OCI-LY3 (cell line): ENCODE results near the gene ACSM5.
"Not testable (repeated sequence)": the region's sequence is repeated elsewhere in the genome, so short reads cannot be mapped to it uniquely, and the experiment has no call there.

Source experiments
- H2AFZ ChIP-seq: fragments of 200-600, 300-600 bp; shearing (Covaris generic); 2 replicates; pipeline ENCODE4 v1.6.0; 2014; ENCODE audit warnings: antibody characterized with exemption, low read depth, low read length
- H3K27ac ChIP-seq: fragments of 200-600, 300-600 bp; sonication (generic); 2 replicates; pipeline ENCODE4 v1.5.1; 2014; ENCODE audit warnings: mild to moderate bottlenecking, low read length, moderate library complexity, mixed read lengths
- H3K27me3 ChIP-seq: fragments of 200-600, 300-600 bp; sonication (generic); 2 replicates; pipeline ENCODE4 v1.6.1; 2014; ENCODE audit warnings: low read depth, low read length, mixed read lengths
- H3K36me3 ChIP-seq: fragments of 200-600, 300-600 bp; sonication (generic); replicated peaks from 2 replicates; pipeline ENCODE3; 2014; ENCODE audit warnings: low read depth, low read length, mixed read lengths
- H3K4me1 ChIP-seq: fragments of 300-600, 200-600 bp; sonication (generic); 2 replicates; pipeline ENCODE4 v1.6.1; 2014; ENCODE audit warnings: low read length, mixed read lengths
- H3K4me2 ChIP-seq: fragments of 200-600, 300-600 bp; sonication (generic); 2 replicates; pipeline ENCODE4 v1.6.1; 2014; ENCODE audit warnings: low read length, mixed read lengths
- H3K4me3 ChIP-seq: fragments of 300-600, 200-600 bp; sonication (generic); 2 replicates; pipeline ENCODE4 v1.5.1; 2014; ENCODE audit warnings: antibody characterized with exemption, mild to moderate bottlenecking, low read length, moderate library complexity
- H3K79me2 ChIP-seq: fragments of 300-600, 200-600 bp; shearing (Covaris generic); 2 replicates; pipeline ENCODE4 v1.6.1; 2014; ENCODE audit warnings: mild to moderate bottlenecking, low read length, mixed read lengths
- H3K9ac ChIP-seq: fragments of 300-600, 200-600 bp; shearing (Covaris generic); 2 replicates; pipeline ENCODE4 v1.6.0; 2014; ENCODE audit warnings: mild to moderate bottlenecking, low read length, moderate library complexity
- H3K9me3 ChIP-seq: fragments of 200-600, 300-600 bp; shearing (Covaris generic); 2 replicates; pipeline ENCODE4 v1.6.1; 2014; ENCODE audit warnings: low read length, mixed read lengths; ENCODE audit not compliant: insufficient read depth
- H4K20me1 ChIP-seq: fragments of 200-600, 300-600 bp; sonication (generic); 2 replicates; pipeline ENCODE4 v1.6.1; 2016; ENCODE audit warnings: low read length, mixed read lengths; ENCODE audit not compliant: insufficient read depth
- EZH2phosphoT487 ChIP-seq: fragments of 200-600 bp; shearing (Covaris generic); IDR thresholded peaks from 2 replicates; pipeline ENCODE4 v1.6.1; 2018; ENCODE audit warnings: antibody characterized with exemption, mixed run types, low read depth
- TF ChIP-seq, protein P1 (sequence below): fragments of 200-600, 300-600 bp; sonication (generic); IDR thresholded peaks from 2 replicates; pipeline ENCODE4 v1.5.1; 2014; ENCODE audit warnings: antibody characterized with exemption, low read length, low read depth

ACSM5 gene

DNA sequence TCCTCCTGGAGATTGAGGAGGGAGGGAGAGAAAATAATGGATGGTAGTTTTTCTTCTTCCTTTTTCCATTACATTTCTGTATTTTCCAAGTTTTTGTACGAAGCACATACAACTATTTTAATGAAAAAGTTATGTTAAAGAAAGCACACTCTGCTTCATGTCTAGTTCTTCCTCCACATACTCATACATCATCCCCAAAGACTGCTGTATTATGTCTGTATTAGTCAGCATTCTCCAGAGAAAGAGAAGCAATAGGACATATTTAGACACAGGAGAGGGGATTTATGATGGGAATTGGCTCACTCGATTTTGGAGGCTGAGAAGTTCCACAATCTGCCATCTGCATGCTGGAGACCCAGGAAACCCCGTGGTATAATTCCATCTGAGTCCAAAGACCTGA, 31.9 kb downstream of the ACSM5 start:
- no peak overlapping the region for H3K4me3 ChIP-seq
- no peak overlapping the region for H2AFZ ChIP-seq
- TF ChIP-seq, protein P1, sequence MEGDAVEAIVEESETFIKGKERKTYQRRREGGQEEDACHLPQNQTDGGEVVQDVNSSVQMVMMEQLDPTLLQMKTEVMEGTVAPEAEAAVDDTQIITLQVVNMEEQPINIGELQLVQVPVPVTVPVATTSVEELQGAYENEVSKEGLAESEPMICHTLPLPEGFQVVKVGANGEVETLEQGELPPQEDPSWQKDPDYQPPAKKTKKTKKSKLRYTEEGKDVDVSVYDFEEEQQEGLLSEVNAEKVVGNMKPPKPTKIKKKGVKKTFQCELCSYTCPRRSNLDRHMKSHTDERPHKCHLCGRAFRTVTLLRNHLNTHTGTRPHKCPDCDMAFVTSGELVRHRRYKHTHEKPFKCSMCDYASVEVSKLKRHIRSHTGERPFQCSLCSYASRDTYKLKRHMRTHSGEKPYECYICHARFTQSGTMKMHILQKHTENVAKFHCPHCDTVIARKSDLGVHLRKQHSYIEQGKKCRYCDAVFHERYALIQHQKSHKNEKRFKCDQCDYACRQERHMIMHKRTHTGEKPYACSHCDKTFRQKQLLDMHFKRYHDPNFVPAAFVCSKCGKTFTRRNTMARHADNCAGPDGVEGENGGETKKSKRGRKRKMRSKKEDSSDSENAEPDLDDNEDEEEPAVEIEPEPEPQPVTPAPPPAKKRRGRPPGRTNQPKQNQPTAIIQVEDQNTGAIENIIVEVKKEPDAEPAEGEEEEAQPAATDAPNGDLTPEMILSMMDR: no peak
- no peak for TF ChIP-seq EZH2phosphoT487
- no peak overlapping the region for H3K27ac ChIP-seq
- H3K36me3 ChIP-seq: no peaks in the 10 kb centered on the region
- H3K9me3 ChIP-seq: no peaks in the 10 kb centered on the region
- H3K9ac ChIP-seq: no peak overlapping the region
- no peaks in the 10 kb centered on the region for H3K4me1 ChIP-seq
- no peaks in the 10 kb centered on the region for H3K27me3 ChIP-seq
- no peak overlapping the region for H3K4me2 ChIP-seq
- no peaks in the 10 kb centered on the region for H4K20me1 ChIP-seq
- H3K79me2 ChIP-seq: no peaks in the 10 kb centered on the region

DNA sequence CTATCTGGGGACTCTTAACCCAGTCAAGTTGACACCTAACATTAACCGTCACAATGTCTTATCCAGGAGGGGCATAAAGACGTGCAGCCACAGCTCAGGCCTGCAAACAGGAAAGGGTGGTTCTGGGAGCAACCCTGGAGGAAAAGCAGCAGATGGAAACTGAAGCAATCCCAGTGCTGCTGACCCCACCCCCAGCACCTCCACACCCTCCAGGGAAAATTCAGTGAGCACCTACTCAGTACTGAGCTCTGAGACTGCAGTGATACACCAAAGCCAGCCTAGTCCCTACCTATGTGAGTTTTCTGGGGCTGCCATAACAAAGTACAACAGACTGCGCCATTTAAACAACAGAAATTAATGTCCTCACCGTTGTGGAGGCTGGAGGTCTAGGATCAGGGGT, 32.5 kb downstream of the ACSM5 start:
- H3K79me2 ChIP-seq, H3K27ac ChIP-seq, H3K27me3 ChIP-seq, H3K4me3 ChIP-seq, H3K9me3 ChIP-seq, H2AFZ ChIP-seq, H3K4me1 ChIP-seq, H3K36me3 ChIP-seq, H3K9ac ChIP-seq, H4K20me1 ChIP-seq, H3K4me2 ChIP-seq: not testable (repeated sequence)

DNA sequence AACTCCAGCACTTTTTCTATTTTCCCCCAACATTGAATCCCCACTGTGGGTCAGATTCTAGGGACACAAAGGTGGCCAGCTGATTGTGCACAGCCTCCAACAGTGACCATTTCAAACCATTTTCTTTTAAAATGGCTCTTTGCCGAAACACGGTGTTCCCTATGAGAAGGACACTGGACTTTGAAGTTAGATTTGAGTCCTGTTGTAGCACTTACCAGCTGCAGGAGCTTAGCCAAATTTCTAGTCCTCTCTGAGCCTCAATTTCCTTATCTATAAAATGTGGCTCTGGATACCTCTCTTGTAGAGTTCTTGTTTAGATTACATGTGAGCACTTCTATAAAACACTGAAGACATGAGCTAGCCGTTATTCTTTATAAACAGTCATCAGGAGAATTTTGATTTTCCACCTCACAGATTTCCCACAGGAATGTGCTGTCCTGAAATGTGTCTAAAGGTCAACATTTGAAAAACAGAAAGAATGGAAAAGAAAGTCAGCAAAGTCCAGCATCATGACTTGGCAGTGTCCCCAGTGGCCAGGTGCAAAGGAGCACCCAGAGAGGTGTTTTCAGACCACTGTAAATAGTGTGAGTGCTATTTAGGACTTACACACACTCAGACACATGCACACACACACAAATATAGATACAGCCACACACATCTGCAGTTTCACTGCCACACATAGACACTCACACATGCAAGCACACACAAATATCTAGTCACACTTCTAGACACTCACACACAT, 37.5 kb downstream of the ACSM5 start:
- H2AFZ ChIP-seq, H3K4me2 ChIP-seq, H3K27me3 ChIP-seq, H4K20me1 ChIP-seq, H3K27ac ChIP-seq, H3K4me1 ChIP-seq, H3K4me3 ChIP-seq, H3K36me3 ChIP-seq, H3K79me2 ChIP-seq, H3K9ac ChIP-seq, H3K9me3 ChIP-seq: not testable (repeated sequence)

DNA sequence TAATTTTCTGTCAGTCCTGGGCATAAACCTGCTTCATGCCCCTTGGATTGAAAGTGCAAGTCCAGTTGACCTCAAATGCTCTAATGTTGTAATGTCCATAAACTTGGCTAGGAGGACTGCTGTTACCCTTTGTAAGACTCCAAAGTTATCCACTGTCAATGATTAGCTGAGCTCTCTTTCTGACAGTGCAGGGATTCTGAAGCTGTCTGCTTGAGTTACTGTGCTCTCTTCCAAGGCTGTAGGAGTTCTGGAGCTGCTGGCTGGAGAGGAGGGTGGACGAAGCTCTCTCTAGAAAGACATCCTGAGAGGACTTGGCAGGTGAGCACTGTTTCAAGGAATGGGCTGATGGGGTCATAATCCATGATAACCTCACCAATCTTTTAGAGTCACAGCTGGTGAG, 42.0 kb downstream of the ACSM5 start, which contains the start of gene ACSM2A:
TSS of gene ACSM2A (plus strand) at position 158 of the 400 bp plus-strand sequence. CDS start 8,594 bp downstream, outside the sequence.
- H3K79me2 ChIP-seq, H3K9ac ChIP-seq, H3K4me1 ChIP-seq, H2AFZ ChIP-seq, H4K20me1 ChIP-seq, H3K9me3 ChIP-seq, H3K27ac ChIP-seq, H3K36me3 ChIP-seq, H3K4me3 ChIP-seq, H3K4me2 ChIP-seq, H3K27me3 ChIP-seq: not testable (repeated sequence)

DNA sequence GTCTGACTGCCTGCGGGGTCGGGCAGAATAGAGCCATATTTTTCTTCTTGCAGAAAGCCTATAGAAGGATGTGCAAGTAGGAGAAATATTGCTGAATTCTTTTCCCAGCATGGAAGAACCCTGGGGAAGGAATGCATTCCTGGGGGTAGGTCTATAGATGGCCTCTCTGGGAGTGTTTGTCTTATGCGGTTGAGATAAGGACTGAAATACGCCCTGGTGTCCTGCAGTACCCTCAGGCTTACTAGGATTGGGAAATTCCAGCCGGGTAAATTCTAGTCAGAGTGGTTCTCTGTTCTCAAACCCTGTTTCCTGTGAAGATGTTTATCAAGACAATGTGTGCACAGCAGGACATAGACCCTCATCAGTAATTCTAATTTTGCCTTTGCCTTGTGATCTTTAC, 44.3 kb downstream of the ACSM5 start:
- not testable (repeated sequence) for H3K9me3 ChIP-seq, H4K20me1 ChIP-seq, H3K79me2 ChIP-seq, H2AFZ ChIP-seq, H3K4me2 ChIP-seq, H3K27me3 ChIP-seq, H3K27ac ChIP-seq, H3K4me1 ChIP-seq, H3K36me3 ChIP-seq, H3K9ac ChIP-seq, H3K4me3 ChIP-seq

DNA sequence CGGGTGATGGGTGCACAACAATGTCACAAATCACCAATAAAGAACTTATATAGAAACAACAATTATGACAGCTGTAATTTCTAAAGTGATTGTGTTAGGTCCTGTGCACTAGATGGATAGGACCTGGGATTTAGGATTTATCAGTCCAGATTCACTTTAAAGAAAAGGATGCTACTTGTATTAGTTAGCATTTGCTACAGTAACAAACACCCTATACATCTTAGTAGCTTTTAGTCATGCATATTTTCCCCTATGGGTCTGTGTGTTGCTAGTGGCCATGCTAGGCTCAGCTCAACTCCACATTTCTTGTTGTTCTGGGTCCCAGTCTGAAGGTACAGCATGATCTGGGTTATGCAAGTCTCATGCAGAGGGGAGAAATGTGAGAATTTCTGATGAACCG, 49.9 kb downstream of the ACSM5 start:
- H3K9ac ChIP-seq, H3K36me3 ChIP-seq, H3K4me3 ChIP-seq, H3K4me1 ChIP-seq, H4K20me1 ChIP-seq, H3K27me3 ChIP-seq, H3K79me2 ChIP-seq, H3K9me3 ChIP-seq, H3K4me2 ChIP-seq, H2AFZ ChIP-seq, H3K27ac ChIP-seq: not testable (repeated sequence)

DNA sequence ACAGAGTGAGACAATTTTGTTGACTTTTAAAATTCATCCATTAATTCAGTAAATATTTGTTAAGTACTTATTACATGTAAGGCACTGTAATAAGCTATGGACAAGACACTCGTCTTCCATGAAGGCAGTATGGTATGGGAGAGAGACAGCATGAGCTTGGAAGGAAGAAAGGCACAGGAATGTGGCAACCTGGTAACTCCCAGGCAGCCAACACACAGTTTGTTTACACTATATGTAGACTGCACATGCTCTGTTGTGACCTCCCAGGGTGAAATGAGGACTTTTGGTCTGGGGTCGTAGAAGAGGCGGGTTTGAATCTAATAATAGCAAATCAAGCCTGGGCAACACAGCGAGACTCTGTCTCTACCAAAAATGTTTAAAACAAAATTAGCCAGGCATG, 51.0 kb downstream of the ACSM5 start:
- not testable (repeated sequence) for H3K4me2 ChIP-seq, H2AFZ ChIP-seq, H3K27me3 ChIP-seq, H3K9me3 ChIP-seq, H3K4me1 ChIP-seq, H3K79me2 ChIP-seq, H3K27ac ChIP-seq, H4K20me1 ChIP-seq, H3K9ac ChIP-seq, H3K4me3 ChIP-seq, H3K36me3 ChIP-seq

DNA sequence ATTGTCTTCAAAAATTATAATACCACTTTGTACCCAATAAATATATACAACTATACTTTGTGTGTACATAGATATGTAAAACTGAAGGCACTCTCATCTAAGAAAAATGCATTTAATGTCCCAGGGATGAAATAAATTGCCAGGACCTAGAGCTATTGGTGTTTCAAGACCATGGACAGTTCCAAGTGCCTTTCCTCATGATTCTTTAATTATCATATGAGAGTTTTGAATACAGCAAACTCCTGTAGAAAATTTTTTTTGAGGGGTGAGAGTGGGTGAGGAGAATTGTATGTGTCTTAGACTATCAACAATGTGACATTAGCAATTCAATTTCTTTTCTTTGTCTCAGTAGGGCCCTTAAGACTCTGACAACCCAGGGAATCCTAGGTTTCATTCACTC, 59.6 kb downstream of the ACSM5 start:
- not testable (repeated sequence) for H3K4me1 ChIP-seq, H3K79me2 ChIP-seq, H3K4me3 ChIP-seq, H3K9me3 ChIP-seq, H2AFZ ChIP-seq, H3K27me3 ChIP-seq, H3K4me2 ChIP-seq, H3K27ac ChIP-seq, H4K20me1 ChIP-seq, H3K36me3 ChIP-seq, H3K9ac ChIP-seq

DNA sequence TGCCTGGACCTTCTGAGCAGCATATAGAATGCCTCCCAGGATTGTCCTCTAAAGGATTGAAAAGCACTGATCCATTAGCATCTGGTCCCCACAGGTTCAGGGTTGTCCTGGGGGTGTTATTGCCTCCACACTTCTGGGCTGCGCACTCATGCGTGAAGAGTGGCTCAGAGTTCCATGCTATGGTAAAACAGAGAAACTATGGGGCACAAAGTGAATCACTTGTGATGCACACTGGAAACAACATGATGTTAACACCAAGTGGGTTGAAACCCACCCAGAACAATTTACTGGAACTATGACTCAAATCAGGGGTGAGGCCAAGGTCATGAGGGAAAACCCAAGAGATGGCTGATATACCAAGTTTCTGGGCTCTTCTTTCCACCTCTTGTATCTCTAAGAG, 60.6 kb downstream of the ACSM5 start:
- H3K9me3 ChIP-seq, H4K20me1 ChIP-seq, H3K4me3 ChIP-seq, H3K36me3 ChIP-seq, H3K4me1 ChIP-seq, H3K27ac ChIP-seq, H3K9ac ChIP-seq, H2AFZ ChIP-seq, H3K79me2 ChIP-seq, H3K27me3 ChIP-seq, H3K4me2 ChIP-seq: not testable (repeated sequence)
